HG03025 (cell line): ENCODE measurements around the gene SLC22A1.
"Not testable (repeated sequence)": the region's sequence is repeated elsewhere in the genome, so short reads cannot be mapped to it uniquely, and the experiment has no call there.

Experiments
- ATAC-seq: cut with Tn5 transposase; IDR thresholded peaks from one replicate; pipeline ENCODE4 v1.9.1; 2021; ENCODE audit warnings: mild to moderate bottlenecking, moderate library complexity; ENCODE audit not compliant: unreplicated experiment, low FRiP score

Gene SLC22A1

DNA sequence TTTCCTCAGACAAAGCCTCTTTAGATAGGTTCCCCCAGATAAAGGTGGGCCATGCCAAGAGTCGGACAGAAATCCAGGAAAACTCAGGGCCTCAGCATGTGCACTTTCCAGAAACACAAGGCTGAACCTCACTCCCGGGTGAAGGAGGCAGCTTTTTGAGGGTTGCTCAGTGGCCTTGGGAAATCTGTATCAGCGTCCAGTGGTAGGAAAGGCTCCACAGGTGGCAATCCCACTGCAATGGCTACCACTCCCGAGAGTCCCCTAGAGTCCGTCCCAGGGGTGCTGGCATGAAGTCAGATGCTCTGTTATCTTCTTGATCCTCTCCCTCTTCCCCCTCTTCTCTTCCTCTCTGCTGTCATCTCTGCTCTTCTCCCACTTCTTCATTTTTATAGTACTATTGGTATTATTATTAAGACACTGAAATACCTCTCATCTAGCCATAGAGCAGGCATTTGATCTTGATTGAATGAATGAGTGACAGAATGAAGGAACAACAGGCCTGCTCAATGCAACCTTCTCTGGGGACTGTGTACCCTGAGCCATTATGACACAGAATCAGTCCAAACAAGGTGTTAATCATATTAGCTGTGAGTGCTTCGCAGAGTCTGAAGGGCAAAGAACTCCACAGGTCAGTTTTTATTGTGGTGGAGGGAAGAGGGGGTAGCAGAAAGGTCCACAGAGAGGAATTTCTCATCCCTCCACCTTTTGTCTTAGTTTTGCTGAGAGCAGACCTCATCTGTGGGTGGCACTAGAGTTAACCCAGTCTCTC is 13.3 kb downstream of the SLC22A1 start:
- ATAC-seq: no peak

DNA sequence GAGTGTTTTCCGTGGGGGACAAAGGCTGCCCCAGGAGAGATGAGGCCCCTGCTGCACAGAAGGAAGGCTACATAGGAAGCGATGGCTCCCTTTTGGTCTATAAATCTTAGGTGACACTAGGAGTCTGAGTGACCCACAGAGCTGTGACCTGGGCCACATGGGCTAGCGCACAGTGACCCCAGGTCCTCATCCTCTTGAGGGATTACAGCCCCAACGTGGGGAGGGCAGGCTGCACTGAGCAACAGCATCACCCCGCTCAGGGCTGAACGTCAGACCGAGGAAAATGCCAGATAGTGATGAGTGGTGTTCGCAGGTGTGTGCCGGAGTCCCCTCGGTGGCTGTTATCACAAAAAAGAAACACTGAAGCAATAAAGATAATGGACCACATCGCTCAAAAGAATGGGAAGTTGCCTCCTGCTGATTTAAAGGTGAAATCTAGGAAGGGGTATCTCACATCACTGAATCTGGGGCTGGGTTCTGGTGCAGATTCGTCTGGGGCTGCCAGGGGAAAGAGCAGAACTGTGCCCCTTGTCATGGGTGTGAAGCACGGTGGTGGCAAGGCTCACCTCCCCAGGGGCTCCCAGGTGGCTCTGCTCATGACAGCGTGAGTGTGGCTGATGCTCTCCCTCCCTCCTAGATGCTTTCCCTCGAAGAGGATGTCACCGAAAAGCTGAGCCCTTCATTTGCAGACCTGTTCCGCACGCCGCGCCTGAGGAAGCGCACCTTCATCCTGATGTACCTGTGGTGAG is 14.5 kb downstream of the SLC22A1 start:
- ATAC-seq: no peak

DNA sequence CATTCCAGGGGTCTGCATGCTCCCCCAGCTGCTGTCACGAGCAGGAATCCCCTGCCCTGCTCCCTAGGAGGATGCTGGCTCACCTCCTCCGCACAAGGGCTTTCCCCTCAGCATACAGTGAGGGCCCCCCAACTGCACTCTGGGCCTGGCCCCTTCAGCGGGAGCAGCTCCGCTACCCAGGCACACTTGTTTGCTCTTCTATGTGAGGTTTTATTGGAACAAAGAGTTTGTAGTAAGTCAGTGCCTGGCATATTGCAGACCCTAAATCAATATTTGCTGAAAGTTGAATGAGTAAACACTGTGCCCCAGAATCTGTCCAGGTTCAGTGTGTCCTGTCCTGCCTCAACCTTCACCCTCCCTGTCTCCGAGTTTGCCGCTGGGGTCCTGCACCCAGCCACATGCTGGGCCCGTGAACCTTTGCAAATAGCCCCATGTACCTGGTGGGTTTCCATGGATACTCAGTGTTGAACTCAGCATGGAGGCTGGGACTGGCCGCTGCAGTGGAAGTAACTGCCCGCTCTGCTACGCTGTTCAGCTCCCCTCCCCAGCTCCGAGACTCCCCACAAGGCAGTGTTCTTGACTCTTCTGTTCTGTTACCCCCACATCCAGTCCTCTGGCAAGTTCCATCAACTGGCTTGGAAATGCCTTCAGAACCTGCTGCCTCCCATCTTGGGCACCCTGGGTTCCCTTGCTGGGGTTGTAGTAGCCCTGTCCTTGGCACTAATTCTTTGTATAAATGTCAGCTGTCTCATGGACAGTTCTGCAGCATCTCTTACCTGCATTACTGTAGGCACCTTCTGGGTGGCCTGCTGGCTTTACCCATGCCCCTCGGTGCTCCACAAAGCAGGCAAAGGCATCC is 15.7 kb downstream of the SLC22A1 start:
- no peak for ATAC-seq

DNA sequence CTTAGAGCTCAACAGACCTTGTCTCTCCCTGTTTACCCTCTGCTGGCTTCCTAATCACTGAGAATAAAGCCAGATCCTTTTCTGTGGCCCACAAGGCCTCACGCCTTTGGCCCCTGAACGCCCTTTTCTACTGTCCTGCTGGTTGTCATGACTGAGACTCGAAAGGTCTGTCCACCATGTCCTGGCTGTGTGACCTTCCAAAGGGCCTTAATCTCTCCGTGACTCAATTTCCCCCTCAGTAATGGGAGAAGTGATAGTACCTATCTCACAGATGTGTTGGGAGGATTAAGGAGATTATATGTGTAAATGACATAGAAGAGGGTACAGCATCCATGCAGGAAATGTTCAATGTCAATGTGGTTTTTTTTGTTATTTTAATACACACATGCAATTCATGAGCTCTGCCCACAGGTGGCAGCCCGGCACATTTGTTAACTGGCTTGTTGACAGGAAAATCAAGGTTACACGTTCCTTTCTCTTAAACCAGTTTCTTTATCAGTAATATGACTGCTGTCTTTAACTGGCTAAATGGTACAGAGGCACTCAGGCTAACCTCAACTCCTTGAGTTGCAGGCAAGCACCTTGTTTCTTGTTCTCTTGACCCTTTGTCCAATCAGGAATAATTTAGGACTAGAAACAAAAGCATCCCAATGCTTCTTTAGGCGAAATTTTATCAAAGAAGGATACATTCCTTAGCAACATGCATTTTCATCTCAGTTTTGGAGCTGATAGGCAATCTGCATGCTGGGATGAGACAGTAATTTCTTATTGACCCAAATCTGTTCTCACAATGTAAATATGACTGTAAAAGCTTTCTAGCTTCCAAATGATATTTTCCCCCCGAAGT is 16.6 kb downstream of the SLC22A1 start:
- no peak for ATAC-seq

DNA sequence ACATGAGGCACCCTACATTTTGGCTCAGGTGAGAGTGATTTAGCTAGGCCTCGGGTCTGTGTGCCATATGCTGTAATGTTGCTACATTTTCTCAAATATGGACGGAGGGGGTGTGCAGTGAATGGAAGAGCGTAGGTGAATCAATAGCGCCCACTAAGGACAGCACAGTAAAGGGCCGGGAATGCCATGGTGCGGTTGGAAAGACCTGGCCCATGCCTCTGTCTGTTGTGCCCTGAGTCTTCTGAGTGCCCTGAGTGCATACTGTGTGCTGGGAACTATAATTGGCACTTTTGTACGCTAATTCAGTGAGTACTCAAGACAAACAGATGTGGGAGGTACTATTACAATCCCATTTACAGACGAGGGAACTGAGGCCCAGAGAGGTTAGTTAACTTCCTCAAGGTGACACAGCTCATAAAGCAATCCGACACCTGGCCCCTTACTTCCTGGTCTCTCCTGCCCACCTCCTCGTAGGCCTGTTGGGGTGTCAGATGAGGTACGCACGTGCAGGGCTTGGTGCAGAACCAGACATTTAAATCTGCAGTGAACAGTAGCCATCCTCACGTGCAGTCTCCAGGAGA is 17.3 kb downstream of the SLC22A1 start:
- ATAC-seq: no peak

DNA sequence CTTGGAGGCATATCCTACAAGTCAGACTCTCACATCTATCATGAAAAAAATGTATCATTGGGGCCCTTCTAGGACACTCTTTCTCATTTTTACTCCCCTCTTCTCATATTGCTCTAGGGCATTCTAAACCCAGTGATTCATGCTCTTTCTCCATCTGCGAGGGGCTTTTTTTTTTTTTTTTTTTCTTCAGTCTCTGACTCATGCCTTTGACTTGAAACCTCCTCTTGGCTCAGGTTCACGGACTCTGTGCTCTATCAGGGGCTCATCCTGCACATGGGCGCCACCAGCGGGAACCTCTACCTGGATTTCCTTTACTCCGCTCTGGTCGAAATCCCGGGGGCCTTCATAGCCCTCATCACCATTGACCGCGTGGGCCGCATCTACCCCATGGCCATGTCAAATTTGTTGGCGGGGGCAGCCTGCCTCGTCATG is 17.8 kb downstream of the SLC22A1 start:
- ATAC-seq: no peak

DNA sequence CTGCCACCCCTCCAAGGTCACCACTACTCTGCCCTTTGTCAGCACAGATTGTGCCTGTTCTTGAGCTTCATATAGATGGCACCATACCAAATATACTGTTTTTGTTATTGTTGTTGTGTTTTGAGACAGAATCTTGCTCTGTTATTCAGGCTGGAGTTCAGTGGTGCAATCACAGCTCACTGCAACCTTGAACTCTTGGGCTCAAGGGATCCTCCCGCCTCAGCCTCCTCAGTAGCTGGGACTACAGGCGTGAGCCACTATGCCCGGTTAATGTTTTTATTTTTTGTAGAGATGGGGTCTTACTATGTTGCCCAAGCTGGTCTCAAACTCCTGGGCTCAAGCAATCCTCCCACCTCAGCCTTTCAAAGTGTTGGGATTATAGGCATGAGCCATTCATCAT is 18.9 kb downstream of the SLC22A1 start:
- ATAC-seq: not testable (repeated sequence)

DNA sequence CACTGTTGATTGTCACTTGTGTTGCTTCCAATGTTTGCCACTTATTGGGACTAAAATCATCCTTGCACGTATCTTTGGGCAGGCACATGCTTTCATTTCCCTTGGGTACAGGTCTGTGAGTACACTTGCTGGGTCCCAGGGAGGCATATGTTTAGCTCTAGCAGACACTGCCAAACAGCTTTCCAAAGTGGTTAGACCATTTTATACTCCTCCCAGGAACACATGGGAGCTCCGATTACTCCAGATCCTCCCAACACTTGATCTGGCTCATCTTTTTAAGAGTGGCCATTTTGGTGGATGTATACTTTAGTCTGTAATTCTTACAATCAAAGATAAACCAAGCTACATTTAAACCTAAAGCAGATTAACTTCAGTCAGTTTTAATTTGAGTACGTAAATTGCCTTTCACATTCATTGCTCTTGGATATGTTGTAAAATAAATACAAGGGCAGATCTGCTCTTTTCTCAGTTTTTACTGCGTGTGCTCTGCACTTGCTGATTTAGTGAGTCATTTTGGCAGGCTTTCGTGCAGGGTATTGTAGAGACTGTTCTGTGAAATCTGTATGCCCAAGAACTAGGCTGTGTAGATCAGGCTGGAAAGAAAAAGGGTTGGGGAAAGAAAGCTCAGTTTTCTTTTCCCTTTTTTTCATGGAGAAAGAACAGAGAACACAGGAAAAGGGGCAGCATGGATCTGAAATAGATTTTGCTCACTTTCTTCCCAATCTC is 19.5 kb downstream of the SLC22A1 start:
- ATAC-seq: no peak

DNA sequence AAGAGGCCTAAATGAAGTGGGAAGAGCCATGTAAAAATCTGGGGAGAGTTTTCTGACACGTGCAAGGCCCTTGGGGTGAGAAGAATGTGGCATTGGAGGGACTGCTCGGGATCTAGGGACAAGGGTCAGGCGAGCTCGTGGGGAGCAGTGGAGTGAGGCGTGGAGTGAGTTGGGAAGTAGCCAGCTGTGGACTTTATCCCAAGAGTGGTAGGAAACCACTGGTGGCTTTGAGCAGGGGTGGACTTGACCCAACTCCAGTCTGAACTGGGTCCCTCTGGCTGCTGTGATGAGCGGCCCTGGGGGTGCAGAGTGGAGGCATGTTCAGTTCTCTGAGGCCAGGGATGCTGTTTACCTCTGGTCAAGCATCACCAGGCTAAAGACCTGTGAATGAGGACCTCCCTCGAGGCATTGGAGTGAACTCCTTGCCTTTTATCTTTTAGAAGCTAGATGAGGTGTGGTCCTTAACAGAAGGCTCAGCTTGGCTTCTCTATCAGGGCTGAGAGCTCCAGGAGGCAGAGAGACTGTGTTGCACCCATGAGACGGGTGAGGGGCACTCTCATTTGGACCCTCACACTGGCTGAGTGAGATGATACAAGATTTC is 20.6 kb downstream of the SLC22A1 start:
- no peak for ATAC-seq

DNA sequence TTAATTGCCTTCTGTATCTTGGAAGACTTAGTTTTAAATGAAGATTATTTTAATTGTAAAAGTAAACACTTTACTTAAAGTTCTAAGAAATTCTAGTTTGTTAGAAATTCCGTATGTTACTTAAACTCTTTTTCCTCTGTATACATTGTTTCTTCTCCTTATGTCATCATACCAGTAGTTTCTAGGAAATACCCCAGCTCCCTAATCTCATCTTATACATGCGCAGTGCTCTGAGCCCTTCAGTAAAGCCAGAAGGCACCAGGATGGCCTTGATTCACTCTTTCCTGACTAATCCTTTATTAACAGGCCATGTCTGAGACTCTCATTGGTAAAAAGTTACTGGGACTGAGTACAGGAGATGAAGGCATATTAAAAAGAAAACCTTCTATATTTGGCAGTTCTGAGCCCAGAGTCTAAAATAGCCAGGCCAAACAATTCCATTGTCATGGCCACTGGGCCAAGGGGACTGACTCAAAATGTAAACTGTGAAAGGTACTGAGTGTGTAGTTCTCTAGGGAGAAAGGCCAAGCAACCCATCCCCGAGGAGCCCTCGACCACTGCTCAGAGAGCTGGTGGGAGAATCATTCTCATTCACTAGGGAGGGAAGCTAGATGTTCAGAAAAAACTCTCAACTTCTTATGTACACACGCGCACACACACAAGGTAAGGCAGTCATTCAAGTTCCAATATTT is 25.0 kb downstream of the SLC22A1 start:
- ATAC-seq: no peak

DNA sequence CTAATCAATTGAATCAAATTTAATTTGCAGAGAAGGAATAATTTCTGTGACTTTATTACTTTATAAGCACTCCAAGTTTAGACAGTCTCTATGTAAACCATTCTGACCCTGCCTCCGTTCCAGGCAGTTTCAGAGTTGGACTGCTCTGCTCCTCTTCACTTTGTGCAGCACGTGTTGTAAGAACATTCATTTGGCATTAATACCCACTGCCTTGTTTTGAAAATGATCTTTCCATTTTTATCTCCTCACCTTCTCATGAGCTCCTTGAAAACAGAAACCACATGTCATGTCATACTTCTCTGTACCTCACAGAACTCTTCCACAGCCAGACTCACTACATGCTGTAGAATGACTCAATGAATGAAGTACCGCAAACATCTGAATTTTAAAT is 25.5 kb downstream of the SLC22A1 start:
- ATAC-seq: no peak

DNA sequence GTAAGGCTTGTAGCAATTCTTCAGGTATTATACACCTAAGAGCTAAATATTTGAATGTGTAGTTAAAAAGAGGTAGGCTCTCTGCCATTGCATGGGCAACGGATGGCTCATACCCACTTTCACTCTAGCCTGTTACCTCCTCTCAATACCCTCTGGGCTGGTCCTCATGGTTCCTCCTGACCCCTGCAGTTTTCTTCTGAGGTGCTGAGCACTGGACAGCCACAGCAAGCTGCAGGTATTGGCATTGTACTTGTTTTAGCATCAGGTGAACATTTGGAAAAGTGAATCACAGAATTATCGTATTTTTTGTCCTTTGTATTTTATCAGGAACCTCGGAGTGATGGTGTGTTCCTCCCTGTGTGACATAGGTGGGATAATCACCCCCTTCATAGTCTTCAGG is 32.9 kb downstream of the SLC22A1 start:
- ATAC-seq: no peak

DNA sequence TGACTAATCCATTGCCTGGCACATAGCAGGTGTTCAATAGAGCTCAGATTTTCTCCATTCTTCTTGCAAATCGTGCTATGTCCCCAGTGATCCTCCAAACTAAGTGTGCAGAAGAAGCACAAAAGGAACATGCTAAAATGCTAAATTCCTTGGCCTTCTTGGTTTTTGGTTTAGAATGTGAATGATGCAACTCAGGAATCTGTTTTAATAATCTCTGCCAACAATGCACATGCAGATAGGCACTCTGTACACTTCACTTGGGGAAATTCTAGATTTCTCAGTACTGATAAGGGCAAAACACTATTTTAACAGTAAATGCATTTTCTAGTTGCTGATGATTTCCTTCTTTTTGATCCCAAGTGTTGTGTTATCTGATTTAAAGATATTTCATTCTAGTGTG is 35.2 kb downstream of the SLC22A1 start:
- no peak for ATAC-seq

DNA sequence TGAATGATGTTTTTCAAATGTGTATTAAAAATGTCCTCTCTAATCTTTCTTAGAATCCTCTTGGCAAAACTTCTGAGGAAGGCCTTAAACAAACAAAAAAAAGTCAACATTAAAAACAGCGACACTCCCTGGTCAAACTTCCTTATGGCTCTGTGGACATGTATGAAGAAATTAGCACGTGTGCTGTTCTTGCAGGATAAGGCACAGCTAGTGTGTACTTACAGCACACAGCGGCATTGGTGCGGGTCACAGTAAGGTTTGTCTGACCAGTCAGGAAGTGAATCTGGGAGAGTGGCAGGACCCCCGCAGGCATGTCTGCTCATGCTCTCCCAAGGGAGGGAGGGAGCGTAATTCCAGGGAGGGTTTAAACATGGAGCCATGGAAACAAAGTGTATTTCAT is 38.8 kb downstream of the SLC22A1 start:
- ATAC-seq: no peak

DNA sequence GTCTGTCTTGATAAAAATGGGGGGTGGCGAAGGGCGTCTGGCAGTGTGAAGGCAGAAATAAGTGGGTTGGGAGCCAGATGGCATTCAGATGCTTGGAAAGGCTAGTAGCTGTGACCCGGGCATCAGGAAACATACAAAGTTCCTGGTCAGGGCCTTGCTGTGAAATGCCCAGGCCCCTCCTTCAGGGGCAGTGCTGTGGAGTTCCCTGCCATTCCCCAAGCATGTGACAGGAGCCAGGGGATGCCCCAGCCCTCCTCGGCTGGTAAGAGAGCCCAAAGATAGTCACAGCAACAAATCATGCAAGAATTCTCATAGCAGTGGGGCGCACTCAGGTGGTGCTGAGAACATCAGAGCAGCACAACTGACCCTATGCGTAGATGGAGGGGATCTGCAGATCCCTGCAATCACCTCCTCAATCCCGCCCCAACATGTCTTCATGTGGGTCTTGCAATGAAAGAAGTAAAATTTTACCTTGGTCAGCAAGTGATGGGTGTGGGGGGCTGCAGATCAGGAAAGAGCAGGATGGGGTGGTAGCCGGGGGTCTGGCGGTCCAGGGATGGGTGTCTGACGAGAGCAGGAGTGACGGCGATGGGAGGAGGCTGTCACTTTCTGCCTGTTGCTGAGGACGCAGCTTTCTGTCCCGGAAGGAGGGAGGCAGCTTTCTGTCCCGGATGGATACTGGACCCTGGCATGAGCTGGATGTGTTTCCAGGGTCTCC is 39.5 kb downstream of the SLC22A1 start:
- no peak for ATAC-seq

DNA sequence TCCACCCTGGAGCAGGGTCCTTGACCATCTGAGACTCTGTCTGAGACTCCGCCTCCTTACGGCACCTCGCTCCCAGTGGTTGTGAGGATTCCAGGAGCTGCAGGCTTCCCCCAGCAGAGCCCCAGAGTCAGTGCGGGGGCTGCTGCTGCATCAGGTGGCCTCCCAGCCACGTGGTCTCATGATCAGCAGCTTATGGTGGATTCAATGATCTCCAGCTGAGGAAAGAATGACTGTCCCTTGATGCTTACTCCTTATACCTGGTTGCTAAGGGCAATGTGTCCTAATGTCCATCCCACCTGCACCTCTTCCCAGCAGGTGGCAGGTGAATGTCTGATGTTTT is 40.0 kb downstream of the SLC22A1 start:
- no peak for ATAC-seq

DNA sequence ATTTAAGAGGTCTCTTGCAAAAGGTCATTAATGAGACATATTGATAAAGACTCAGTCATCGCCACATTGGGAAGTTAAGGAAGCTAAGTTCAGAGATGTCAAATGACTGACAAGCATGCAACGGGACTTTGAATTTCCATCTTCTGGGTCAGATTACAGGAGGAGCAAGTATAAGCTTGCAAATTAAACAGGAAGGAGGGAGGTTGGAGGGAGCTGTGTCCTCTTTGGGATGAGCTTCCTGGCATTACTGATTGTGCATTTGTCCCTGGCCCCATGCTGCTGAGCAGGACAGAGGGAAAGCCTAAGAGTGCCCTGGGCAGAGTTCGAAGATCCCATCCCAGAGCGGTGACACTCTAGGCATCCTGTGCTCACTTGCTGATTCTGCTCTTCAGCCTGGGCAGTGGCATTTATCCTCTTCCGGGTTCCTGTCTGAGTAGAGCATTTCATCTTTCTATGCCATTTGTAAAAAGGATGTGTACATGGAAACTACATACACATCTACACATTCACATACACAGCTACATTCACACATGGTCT is 40.5 kb downstream of the SLC22A1 start:
- ATAC-seq: no peak
